K562 (cell line): ENCODE results near the gene PITPNC1. TPM values are rescaled to one million over a fixed set of nuclear protein-coding genes. Genes with fewer than 3 reads are reported as not detected.

ENCODE experiments used
- ATAC-seq: fragments of 200-7000 bp; cut with Tn5 transposase; 3 replicates; pipeline ENCODE4 v1.9.1; 2020; ENCODE audit warnings: moderate library complexity
- BruUV-seq: library from RNA; stranded (reverse); fragments of 400-500 nt; replicated peaks from 2 replicates; lab custom pipeline; 2021; lab: Mats Ljungman, UMichigan
- CTCF ChIA-PET: fragments of 300-600 bp; formaldehyde crosslinking; extraction: SDS; loops from one replicate; lab custom pipeline; 2021; ENCODE audit warnings: low intra/inter-chr PET ratio; lab: Yijun Ruan, JAX
- POLR2A ChIA-PET: fragments of 300-600, 350-650 bp; sonication (Branson Sonifier 250); formaldehyde crosslinking; extraction: SDS; loops from one replicate; lab custom pipeline; 2021; ENCODE audit warnings: antibody characterized with exemption, inconsistent platforms; lab: Yijun Ruan, JAX
- DNase-seq, 4 experiments: peaks; one replicate each; pipeline versions ENCODE4 v3.0.0 to v3.0.0-alpha.2; 2011 to 2018; ENCODE audit warnings: low spot score in 3 of 4, mixed read lengths in 3 of 4; ENCODE audit errors: extremely low read depth in 1 of 4
- FAIRE-seq: peaks from 2 replicates; lab custom pipeline; 2011; peaks lifted over from hg19 to GRCh38; lab: Jason Lieb, UNC
- H2AFZ ChIP-seq: 2 replicates; pipeline ENCODE4 v1.6.0; 2011; ENCODE audit warnings: low read depth, low read length, control low read depth, inconsistent platforms
- H3K27ac ChIP-seq: fragments of 200-600 bp; 3 replicates; pipeline ENCODE4 v1.8.0; 2011; ENCODE audit warnings: low read depth, mild to moderate bottlenecking, control low read depth, inconsistent platforms, low read length, moderate library complexity, mixed read lengths; ENCODE audit errors: extremely low read depth
- H3K27me3 ChIP-seq, 2 experiments: fragments of 300-600 bp in 1 of 2; 2 replicates in 1 of 2; 3 replicates in 1 of 2; pipeline versions ENCODE4 v1.6.0 to v1.8.0; 2011; ENCODE audit warnings: inconsistent platforms in 2 of 2, low read length in 2 of 2, mild to moderate bottlenecking in 1 of 2, mixed read lengths in 1 of 2, moderate library complexity in 1 of 2; ENCODE audit not compliant: control insufficient read depth in 2 of 2, insufficient read depth in 2 of 2
- H3K36me3 ChIP-seq: fragments of 300-600 bp; 3 replicates; pipeline ENCODE4 v1.8.0; 2011; ENCODE audit warnings: mild to moderate bottlenecking, low read length, inconsistent platforms; ENCODE audit not compliant: control insufficient read depth, insufficient read depth
- H3K4me1 ChIP-seq, 2 experiments: fragments of 200-600 bp in 1 of 2; replicated peaks in 1 of 2; 2 replicates in 1 of 2; 3 replicates in 1 of 2; pipeline versions ENCODE4 v1.5.1 to v1.8.0; 2011; ENCODE audit warnings: inconsistent platforms in 2 of 2, low read length in 2 of 2, mild to moderate bottlenecking in 1 of 2, mixed read lengths in 1 of 2, moderate library complexity in 1 of 2; ENCODE audit not compliant: control insufficient read depth in 2 of 2, insufficient read depth in 2 of 2
- H3K4me2 ChIP-seq: 2 replicates; pipeline ENCODE4 v1.6.1; 2011; ENCODE audit warnings: low read length, control low read depth, inconsistent platforms, mixed read lengths; ENCODE audit not compliant: insufficient read depth
- H3K4me3 ChIP-seq: fragments of 200-600 bp; sonication (generic), shearing (Covaris generic); 2 replicates; pipeline ENCODE4 v1.5.1; 2016; ENCODE audit warnings: control low read depth, inconsistent platforms
- H3K79me2 ChIP-seq: fragments of 200-600 bp; 3 replicates; pipeline ENCODE4 v1.8.0; 2011; ENCODE audit warnings: low read length, inconsistent platforms; ENCODE audit not compliant: control insufficient read depth, insufficient read depth
- H3K9ac ChIP-seq, 2 experiments: 2 replicates each; pipeline versions ENCODE4 v1.6.0 to v1.6.1; 2011; ENCODE audit warnings: low read depth in 2 of 2, low read length in 2 of 2, control low read depth in 1 of 2, inconsistent platforms in 1 of 2, mild to moderate bottlenecking in 1 of 2, mixed read lengths in 1 of 2; ENCODE audit not compliant: insufficient read depth in 1 of 2
- H3K9me1 ChIP-seq: one replicate; pipeline ENCODE4 v1.6.0; 2011; ENCODE audit warnings: inconsistent platforms, mild to moderate bottlenecking, low read length, moderate library complexity; ENCODE audit not compliant: control insufficient read depth, insufficient read depth
- H3K9me3 ChIP-seq: replicated peaks from 2 replicates; pipeline ENCODE4 v1.5.1; 2011; ENCODE audit warnings: low read depth, low read length, inconsistent platforms; ENCODE audit not compliant: control insufficient read depth, insufficient read depth
- H4K20me1 ChIP-seq: replicated peaks from 2 replicates; pipeline ENCODE4 v1.6.1; 2011; ENCODE audit warnings: low read length, inconsistent platforms, mixed read lengths; ENCODE audit not compliant: control insufficient read depth, insufficient read depth
- CEBPG ChIP-seq, 3 experiments: fragments of 200-800 bp in 1 of 3; sonication (Bioruptor generic) in 1 of 3; sonication (generic) in 1 of 3; formaldehyde crosslinking in 1 of 3; IDR thresholded peaks in 2 of 3; conservative IDR thresholded peaks in 1 of 3; 2 replicates each; pipeline versions ENCODE4 v1.6.1 to v1.8.0; 2016 to 2022; ENCODE audit warnings: missing compliant biosample characterization in 2 of 3, missing genetic modification characterization in 2 of 3, mild to moderate bottlenecking in 1 of 3, missing genetic modification reagents in 1 of 3
- FOXK2 ChIP-seq, 2 experiments: fragments of 450-650 bp; IDR thresholded peaks in 1 of 2; conservative IDR thresholded peaks in 1 of 2; 2 replicates each; pipeline ENCODE4 v1.6.1; 2016; ENCODE audit warnings: low read depth in 2 of 2, mild to moderate bottlenecking in 1 of 2
- GABPA ChIP-seq: fragments of 200-800 bp; sonication (Bioruptor generic); conservative IDR thresholded peaks from 2 replicates; pipeline ENCODE4 v1.6.1; 2016; ENCODE audit warnings: low read depth, missing genetic modification characterization, missing compliant biosample characterization
- PCBP1 ChIP-seq: fragments of 200-400 bp; formaldehyde crosslinking; IDR thresholded peaks from 2 replicates; pipeline ENCODE4 v1.6.1; 2018; ENCODE audit warnings: mild to moderate bottlenecking, low read depth, low read length; ENCODE audit not compliant: poor library complexity, severe bottlenecking
- TAF9B ChIP-seq: fragments of 450-650 bp; IDR thresholded peaks from 2 replicates; pipeline ENCODE4 v1.6.1; 2018; ENCODE audit warnings: mild to moderate bottlenecking; ENCODE audit not compliant: partially characterized antibody
- TCF7 ChIP-seq: sonication (generic); IDR thresholded peaks from 2 replicates; pipeline ENCODE4 v1.6.1; 2016; ENCODE audit warnings: antibody characterized with exemption, borderline replicate concordance
- ZKSCAN8 ChIP-seq: fragments of 200-800 bp; sonication (Bioruptor generic); IDR thresholded peaks from 2 replicates; pipeline ENCODE4 v1.6.1; 2016; ENCODE audit warnings: missing genetic modification characterization, missing compliant biosample characterization
- WGBS: fragments of 100-300 bp; shearing (Covaris generic); methylation state at CpG from one replicate; pipeline ENCODE4 v1.1.6; 2016; ENCODE audit warnings: low coverage, mixed read lengths; ENCODE audit not compliant: insufficient coverage; ENCODE audit errors: missing lambda C conversion rate; 5-methylcytosine and 5-hydroxymethylcytosine counted together
- in situ Hi-C: fragments of 300-500 bp; cut with MboI; formaldehyde crosslinking; loops from 4 replicates; pipeline ENCODE4 v1.15.0; 2018; ENCODE audit warnings: inconsistent platforms, mixed read lengths
- intact Hi-C: fragments of 100-400 bp; cut with micrococcal nuclease; formaldehyde crosslinking; loops from 2 replicates; pipeline ENCODE4 v1.14.2; 2022
- polyA plus RNA-seq, 8 experiments: library from polyadenylated mRNA; depleted of rRNA in 4 of 8; stranded (reverse) in 5 of 8; unstranded in 3 of 8; fragments of >200 nt; fragmentation: Nextera tagmentation in 2 of 8; fragmentation: Illumina TruSeq in 1 of 8; extraction: Ambion mirVana in 2 of 8; extraction: Trizol in 1 of 8; gene quantifications; 2 replicates each; pipeline versions ENCODE4 v1.2.1 to v1.2.3, GENCODE V29; 2011 to 2014; ENCODE audit warnings: inconsistent platforms in 1 of 8, missing spikeins in 1 of 8
- total RNA-seq, 7 experiments: library from RNA; depleted of rRNA in 6 of 7; stranded (reverse); fragments of >200 nt in 6 of 7; fragmentation: Illumina TruSeq in 2 of 7; extraction: Trizol in 2 of 7; gene quantifications; 2 replicates each; pipeline versions ENCODE4 v1.2.1 to v1.2.3, GENCODE V29; 2011 to 2021; ENCODE audit warnings: low replicate concordance in 1 of 7
- TF ChIP-seq, protein P1 (sequence below): sonication (generic); formaldehyde crosslinking; IDR thresholded peaks from 2 replicates; pipeline ENCODE4 v1.8.0; 2022; ENCODE audit warnings: missing genetic modification reagents, mild to moderate bottlenecking, borderline replicate concordance
- TF ChIP-seq, protein P2 (sequence below): fragments of 200-400 bp; formaldehyde crosslinking; IDR thresholded peaks from 2 replicates; pipeline ENCODE4 v1.6.1; 2017; ENCODE audit warnings: mild to moderate bottlenecking, low read depth, low read length, moderate library complexity
- TF ChIP-seq, protein P3 (sequence below): sonication (generic); formaldehyde crosslinking; IDR thresholded peaks from 2 replicates; pipeline ENCODE4 v1.8.0; 2022; ENCODE audit warnings: missing genetic modification reagents, mild to moderate bottlenecking, moderate library complexity, borderline replicate concordance

PITPNC1 gene
- total and polyA plus RNA-seq, 9 of the 15 experiments (the other 6 are each of a cell fraction or from before 2014, with no cell fraction given), result 0.11 to 1.1 (median 0.65) TPM

DNA sequence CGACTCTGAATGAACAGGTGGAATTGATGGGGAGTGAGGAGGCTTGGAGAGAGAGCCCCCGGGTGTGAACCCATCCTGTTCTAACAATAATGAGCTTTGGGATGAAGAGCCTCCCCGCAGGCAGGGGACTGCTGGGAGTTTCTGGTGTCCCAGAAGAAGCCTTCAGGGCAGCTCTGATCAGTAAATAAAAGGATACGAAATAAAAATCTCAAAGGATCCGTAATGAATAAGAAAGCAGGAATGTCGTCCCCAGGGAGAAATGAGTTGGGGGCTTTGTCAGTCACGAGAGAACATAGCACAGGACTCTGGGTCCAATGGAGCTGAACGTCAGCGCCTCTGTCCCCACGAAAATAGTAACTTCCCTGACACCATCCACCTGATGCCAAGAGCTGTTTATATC is 113.4 kb downstream of the PITPNC1 start:
- ATAC-seq (no peak), DNase-seq (no peak), FAIRE-seq (no peak)
- WGBS, result 0% methylated on average over 10 of the region's 10 CpGs
- ChIA-PET CTCF (no interaction called here), POLR2A (interaction anchor here (0.5 to 0.8 kb wide), 4 partner anchors 9 to 1217 kb away, joined by 3 read pairs; no protein-coding TSS in a partner anchor)
- Histone ChIP-seq H2AFZ (no peak overlapping the region), H3K4me3 (no peak overlapping the region), H3K79me2 (no peaks in the 10 kb centered on the region), H3K9me3 (no peaks in the 10 kb centered on the region), H3K9ac (no peak overlapping the region), H3K9me1 (no peaks in the 10 kb centered on the region), H3K27ac (no peak overlapping the region), H3K36me3 (no peaks in the 10 kb centered on the region), H3K4me1 (no peaks in the 10 kb centered on the region), H3K4me2 (no peak overlapping the region), H4K20me1 (no peaks in the 10 kb centered on the region), H3K27me3 (peaks cover 21 to 49% of the 10 kb centered on the region in 2 experiments)
- intact Hi-C loops (no loop called here), in situ Hi-C loops (no loop called here)
- TF ChIP-seq PCBP1 (no peak), CEBPG (CRISPR knock-in tag; IDR thresholded peaks at IDR 0.05) (no peak), CEBPG (tag; conservative IDR thresholded peaks at IDR 0.05 in 1 of 2, IDR thresholded peaks at IDR 0.05 in 1 of 2) (no peak), FOXK2 (conservative IDR thresholded peaks at IDR 0.05 in 1 of 2, IDR thresholded peaks at IDR 0.05 in 1 of 2; ENCODE audit: low read depth in 2 of 2) (no peak), ZKSCAN8 (CRISPR knock-in tag) (no peak), GABPA (tag) (no peak), TCF7 (no peak), TAF9B (no peak)
- TF ChIP-seq, protein P1, sequence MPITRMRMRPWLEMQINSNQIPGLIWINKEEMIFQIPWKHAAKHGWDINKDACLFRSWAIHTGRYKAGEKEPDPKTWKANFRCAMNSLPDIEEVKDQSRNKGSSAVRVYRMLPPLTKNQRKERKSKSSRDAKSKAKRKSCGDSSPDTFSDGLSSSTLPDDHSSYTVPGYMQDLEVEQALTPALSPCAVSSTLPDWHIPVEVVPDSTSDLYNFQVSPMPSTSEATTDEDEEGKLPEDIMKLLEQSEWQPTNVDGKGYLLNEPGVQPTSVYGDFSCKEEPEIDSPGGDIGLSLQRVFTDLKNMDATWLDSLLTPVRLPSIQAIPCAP, result no peak
- TF ChIP-seq, protein P2, sequence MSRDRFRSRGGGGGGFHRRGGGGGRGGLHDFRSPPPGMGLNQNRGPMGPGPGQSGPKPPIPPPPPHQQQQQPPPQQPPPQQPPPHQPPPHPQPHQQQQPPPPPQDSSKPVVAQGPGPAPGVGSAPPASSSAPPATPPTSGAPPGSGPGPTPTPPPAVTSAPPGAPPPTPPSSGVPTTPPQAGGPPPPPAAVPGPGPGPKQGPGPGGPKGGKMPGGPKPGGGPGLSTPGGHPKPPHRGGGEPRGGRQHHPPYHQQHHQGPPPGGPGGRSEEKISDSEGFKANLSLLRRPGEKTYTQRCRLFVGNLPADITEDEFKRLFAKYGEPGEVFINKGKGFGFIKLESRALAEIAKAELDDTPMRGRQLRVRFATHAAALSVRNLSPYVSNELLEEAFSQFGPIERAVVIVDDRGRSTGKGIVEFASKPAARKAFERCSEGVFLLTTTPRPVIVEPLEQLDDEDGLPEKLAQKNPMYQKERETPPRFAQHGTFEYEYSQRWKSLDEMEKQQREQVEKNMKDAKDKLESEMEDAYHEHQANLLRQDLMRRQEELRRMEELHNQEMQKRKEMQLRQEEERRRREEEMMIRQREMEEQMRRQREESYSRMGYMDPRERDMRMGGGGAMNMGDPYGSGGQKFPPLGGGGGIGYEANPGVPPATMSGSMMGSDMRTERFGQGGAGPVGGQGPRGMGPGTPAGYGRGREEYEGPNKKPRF, result no peak
- TF ChIP-seq, protein P3, sequence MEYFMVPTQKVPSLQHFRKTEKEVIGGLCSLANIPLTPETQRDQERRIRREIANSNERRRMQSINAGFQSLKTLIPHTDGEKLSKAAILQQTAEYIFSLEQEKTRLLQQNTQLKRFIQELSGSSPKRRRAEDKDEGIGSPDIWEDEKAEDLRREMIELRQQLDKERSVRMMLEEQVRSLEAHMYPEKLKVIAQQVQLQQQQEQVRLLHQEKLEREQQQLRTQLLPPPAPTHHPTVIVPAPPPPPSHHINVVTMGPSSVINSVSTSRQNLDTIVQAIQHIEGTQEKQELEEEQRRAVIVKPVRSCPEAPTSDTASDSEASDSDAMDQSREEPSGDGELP (CRISPR knock-in tag), result no peak
- BruUV-seq, result no TSS peak
